HG03432 (cell line): ENCODE data around the gene ZCCHC9.
"Not testable (repeated sequence)": the region's sequence is repeated elsewhere in the genome, so short reads cannot be mapped to it uniquely, and the experiment has no call there.

Experiments used
- ATAC-seq: cut with Tn5 transposase; IDR thresholded peaks from one replicate; pipeline ENCODE4 v1.9.1; 2021; ENCODE audit warnings: mild to moderate bottlenecking, moderate library complexity; ENCODE audit not compliant: unreplicated experiment

ZCCHC9 gene

DNA sequence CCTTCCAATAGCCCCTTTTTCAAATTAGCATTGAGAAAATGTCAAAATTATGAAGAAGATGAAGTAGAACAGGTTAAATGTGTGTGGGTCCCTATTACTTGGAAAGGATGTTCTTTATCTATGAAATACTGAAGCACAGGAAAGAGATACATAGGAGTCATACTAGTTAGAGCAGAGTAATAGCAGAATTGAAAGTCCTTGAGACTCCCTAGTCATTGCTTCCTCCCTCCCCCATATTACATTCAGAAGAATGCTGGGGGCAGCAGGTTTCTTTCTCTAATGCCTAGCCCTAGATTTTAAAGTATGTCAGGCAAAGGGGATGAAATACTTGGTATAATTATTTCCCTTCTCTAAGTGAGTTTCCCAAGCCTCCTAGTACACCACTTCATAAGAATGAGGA is 4.4 kb downstream of the ZCCHC9 start:
- ATAC-seq = no peak

- no peak for ATAC-seq
Measured at GRCh38 chr5:81308836-81309235, 7.4 kb downstream of the ZCCHC9 start.

DNA sequence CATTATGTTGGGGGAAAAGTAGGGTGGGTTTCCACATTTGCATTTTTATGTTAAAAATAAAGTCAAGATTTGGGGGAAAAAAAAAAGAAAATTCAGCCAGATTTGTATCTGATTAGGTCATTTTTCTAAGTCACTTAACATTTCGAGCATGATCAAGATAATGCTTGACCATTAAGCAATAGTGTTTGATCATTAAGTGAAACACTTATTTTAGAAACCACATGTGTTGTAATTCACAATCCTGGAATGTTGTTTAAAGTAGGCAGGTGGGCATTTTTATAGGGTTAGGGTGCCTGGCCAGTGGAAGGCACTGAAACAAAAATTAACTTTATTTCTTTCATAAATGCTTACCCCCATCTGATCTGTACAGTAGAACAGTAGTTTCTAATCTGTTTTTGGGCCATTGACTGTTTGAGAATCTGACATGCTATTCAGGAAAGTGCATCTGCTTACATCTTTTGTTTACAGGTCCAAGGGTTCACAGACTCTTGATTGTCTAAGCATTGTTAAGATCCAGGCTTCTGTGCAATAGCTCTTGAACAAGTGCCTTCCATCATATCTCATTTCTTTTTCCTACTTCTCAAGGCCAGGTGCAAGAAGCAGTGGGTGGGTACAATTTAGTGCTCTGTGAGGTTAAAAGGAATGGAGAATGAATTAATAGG is 9.1 kb downstream of the ZCCHC9 start:
- no peak for ATAC-seq

GRCh38 chr5:81313278-81313677 is 11.9 kb downstream of the ZCCHC9 start:
- no peak for ATAC-seq

- ATAC-seq = no peak
Measured at GRCh38 chr5:81313686-81314085, 12.3 kb downstream of the ZCCHC9 start.

GRCh38 chr5:81314581-81314980 is 13.2 kb downstream of the ZCCHC9 start:
- ATAC-seq = no peak

GRCh38 chr5:81315336-81315735 is 13.9 kb downstream of the ZCCHC9 start:
- no peak for ATAC-seq

DNA sequence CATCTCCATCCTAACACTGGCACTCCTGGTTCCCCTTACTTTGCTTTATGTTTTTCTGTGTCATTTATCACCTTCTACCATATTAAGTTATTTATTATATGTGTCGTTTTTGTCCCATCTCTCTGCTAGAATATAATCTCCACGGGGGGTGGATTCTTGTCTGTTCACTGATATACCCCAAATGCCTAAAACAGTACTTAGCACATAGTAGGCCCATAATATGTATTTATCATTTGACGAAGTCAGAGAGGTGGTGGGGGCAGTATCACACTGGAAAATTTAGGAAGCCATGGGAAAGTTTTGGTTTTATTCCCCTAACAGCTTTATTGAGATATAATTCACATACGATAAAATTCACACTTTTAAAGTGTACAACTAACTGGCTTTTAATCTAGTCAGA is 14.4 kb downstream of the ZCCHC9 start:
- ATAC-seq = no peak

DNA sequence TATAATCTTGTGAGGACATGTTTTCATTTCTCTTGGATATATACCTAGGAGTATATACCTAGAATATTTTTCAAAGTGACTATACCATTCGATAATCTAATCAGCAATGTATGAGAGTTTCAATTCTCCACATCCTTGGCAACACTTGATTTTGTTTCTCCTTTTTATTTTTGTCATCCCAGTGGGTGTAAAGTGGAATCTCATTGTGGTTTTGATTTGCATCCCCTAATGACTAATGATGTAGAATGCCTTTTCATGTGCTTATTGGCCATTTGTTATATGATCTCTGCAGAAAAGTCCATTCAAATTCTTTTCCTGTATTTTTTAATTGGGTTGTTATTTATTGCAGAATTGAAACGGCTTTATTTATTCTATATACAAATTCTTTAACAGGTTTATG is 15.2 kb downstream of the ZCCHC9 start:
- no peak for ATAC-seq

DNA sequence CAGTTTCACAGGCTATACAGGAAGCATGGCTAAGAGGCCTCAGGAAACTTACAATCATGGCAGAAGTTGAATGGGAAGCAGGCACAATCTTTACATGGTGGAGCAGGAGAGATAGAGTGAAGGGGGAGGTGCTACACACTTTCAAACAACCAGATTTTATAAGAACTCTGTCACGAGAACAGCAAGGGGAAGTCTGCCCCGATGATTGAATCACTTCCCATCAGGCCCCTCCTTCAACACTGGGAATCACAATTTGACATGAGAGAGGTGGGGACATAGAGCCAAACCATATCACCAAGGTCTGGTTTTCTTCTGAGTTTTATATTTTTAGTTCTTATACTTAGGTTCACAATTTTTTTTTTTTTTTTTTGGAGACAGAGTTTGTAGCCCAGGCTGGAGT is 16.1 kb downstream of the ZCCHC9 start:
- no peak for ATAC-seq

DNA sequence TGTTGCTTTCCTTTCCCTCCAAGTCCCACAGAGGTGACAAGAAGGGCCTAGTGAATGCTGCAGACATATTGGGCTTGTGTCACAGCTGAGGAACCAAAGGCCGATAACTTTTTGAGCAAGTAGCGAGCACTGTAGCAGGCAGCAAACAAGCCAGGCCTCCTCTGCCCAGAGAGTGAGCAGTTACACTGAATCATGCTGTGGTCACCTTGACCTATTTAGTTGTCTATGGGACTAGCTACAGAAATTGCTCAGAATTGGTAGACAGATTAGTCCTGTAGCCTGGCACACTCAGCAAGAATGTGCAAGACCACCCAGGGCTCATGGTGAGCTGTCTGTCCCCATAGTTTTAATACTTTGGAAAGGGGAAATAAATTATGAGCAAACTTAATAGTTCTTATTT is 25.2 kb downstream of the ZCCHC9 start:
- no peak for ATAC-seq

DNA sequence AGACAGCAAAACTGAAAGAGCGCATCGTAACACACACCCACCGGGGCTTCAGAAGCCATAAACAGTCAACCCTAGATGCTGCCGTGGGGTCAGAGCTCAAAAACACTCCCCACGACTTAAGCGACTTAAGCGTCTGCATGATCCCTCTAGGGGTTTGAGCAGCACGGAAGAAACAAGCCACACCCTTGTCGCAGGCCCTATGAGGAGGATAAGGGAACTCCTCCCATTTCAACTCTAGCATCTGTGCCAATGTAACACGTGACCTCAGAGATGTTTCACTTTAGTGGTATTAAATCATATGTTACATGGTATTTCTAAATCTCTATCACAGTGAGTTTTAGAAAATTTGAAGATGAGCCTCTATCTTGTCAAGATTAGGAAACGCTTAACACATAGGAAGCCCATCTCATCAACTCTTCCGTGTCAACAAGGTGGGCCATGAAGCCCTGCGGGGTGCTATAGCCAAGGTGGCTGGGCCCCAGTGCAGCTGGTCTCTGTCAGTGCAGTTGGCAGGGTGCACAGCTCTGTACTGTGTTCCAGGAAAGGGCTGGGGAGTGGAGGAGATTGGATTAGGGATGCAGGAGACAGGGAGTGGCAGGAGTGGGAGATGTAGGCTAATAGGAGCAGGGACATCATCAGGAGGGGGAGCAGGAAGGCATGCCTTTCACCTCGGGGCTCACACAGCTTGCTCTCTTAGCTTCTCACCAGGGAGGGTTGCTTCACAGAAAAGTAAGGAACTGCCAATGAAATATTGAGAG is 33.1 kb downstream of the ZCCHC9 start:
- ATAC-seq = no peak

DNA sequence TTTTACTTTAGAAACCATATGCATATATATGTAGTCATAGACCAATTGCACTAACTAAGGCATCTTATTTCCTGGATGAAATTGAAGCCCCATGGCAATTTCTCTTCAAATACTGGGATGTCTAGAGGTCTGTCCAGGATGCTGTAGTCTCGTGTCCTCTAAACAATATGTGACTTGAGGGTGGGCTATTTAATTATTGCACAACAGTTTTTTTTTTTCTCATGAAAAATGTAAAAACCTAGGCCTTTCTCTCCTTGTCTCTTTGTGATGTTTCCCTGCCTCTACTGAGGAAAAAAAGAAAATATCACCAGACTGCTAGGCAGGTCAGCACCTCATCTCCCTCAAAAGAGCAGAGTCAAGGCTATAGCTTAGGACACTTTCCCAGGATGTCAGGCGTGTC is 34.6 kb downstream of the ZCCHC9 start:
- ATAC-seq = no peak

- ATAC-seq = no peak
Measured at GRCh38 chr5:81336556-81336955, 35.2 kb downstream of the ZCCHC9 start.

DNA sequence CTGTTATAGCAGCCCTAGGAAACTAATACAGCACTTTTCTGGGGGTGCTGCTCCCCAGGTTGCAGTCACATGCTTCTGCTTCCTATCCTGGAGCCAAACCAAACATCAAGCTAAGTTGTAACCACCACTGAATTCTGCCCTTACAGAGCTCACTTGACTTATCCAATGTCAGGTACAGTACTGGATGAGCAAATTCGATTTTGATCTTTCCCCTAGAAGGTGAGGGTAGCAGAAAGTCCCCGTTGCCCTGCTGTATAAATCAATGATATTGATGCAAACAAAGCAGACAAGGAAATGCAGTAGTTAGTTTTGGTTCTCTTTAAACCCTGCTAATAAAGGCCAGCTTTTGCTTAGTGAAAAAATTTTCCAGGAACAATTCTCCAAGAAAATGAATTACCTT is 36.4 kb downstream of the ZCCHC9 start:
- no peak for ATAC-seq

DNA sequence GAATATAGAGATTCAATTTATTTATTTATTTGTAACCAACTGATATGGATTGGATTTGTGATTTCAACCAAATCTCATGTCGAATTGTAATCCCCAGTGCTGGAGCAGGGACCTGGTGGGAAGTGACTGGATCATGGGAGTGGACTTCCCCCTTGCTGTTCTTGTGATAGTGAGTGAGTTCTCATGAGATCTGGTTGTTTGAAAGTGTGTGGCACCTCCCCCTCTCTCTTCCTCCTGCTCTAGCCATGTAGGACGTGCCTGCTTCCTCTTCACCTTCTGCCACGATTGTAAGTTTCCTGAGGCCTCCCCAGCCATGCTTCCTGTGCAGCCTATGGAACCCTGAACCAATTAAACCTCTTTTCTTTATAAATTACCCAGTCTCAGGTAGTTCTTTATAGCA is 36.8 kb downstream of the ZCCHC9 start:
- ATAC-seq = not testable (repeated sequence)

- no peak for ATAC-seq
Measured at GRCh38 chr5:81344736-81345135, 43.3 kb downstream of the ZCCHC9 start.

DNA sequence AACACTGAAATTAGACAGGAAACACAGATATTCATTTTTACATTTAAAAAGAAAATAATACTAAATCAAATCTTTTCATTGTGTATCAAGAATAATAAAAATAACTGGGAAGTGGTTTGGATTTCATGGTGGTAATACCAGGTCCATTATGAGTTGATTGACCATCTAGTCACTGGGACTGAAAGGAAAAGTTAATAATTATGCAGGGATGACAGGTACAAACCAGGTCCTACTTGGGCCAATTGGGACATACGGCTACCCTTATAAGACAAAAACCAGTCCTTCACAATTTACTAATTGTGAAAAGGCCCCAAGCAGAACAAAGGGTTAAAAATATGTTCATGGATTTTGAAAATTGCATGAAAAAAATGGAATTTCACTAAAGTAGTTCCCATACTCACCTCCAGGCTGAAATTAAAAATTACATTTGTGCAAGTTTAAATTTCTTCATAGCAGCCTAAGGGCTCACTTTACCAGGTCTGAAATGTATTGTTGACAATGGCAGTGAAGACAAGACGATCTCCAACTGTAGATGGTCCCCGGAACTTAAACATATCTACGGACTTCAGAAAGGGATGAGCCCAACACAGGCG is 44.1 kb downstream of the ZCCHC9 start:
- no peak for ATAC-seq

- no peak for ATAC-seq
Measured at GRCh38 chr5:81349161-81349560, 47.8 kb downstream of the ZCCHC9 start.

DNA sequence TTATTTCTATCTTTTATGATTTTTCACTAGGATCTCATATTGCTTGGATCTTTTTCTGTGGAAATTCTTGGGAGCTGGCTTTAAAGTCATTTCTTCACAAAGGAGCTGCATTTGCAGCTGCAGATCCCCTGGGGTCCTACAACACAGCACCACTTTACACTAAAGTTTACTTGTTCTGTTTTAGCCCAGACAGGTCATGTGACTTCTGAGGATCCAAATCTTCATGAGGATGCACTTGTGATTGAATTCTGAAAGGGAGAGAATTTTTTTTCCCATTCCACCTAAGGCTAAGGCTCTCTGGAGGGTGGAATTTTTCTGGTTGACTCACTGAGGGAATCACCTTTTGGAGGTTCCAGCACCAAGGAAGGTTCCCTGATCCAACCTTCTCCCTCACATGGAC is 49.1 kb downstream of the ZCCHC9 start:
- no peak for ATAC-seq

- no peak for ATAC-seq
Measured at GRCh38 chr5:81353189-81353588, 51.8 kb downstream of the ZCCHC9 start.

DNA sequence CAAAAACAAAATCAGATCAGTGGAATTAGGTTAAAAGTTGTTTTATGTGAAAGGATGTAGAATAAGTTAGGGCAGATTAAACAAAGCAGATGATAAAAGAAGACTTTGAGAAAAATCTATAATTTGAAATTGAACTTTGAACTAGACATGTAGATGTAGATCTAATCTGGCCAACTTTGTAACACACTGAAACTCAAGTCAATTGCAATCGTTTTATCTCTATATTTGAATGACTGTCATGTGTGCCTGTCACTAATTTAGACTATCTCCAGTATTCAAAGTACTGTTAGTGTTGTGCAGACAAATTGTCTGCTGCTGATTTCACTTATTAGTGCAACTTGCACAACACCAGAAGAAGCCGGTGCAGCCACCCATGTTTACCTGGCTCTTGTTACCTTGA is 52.7 kb downstream of the ZCCHC9 start:
- no peak for ATAC-seq
